GM13976 (cell line): ENCODE measurements around the gene CHI3L1.

Experiments used
- DNase-seq: peaks from one replicate; pipeline ENCODE4 v3.0.0; 2012; ENCODE audit warnings: low spot score
- CTCF ChIP-seq: IDR thresholded peaks from 2 replicates; pipeline ENCODE4 v1.5.1; 2012; ENCODE audit warnings: borderline replicate concordance, mild to moderate bottlenecking; ENCODE audit not compliant: insufficient read depth; ENCODE audit errors: extremely low read depth, missing control alignments, control extremely low read depth
- in situ Hi-C: fragments of 300-500 bp; cut with MboI; formaldehyde crosslinking; loops from one replicate; pipeline ENCODE4 v1.12.0; 2022; ENCODE audit warnings: low sequenced_read_pairs, mixed read lengths, inconsistent platforms; ENCODE audit not compliant: unreplicated experiment

The CHI3L1 gene

GRCh38 chr1:203139976-203140475, 46.5 kb downstream of the CHI3L1 start:
- in situ Hi-C loops, result no loop called here
- no peak for DNase-seq
- TF ChIP-seq CTCF, result no peak

GRCh38 chr1:203138066-203138465, 48.4 kb downstream of the CHI3L1 start:
- DNase-seq, result no peak
- no peak for TF ChIP-seq CTCF
- in situ Hi-C loops, result no loop called here

GRCh38 chr1:203137324-203137723, 49.2 kb downstream of the CHI3L1 start:
- in situ Hi-C loops, result no loop called here
- DNase-seq, result no peak
- no peak for TF ChIP-seq CTCF

- in situ Hi-C loops, result no loop called here
- TF ChIP-seq CTCF, result no peak
- DNase-seq, result no peak
These were observed 50.0 kb downstream of the CHI3L1 start for GRCh38 chr1:203136409-203137042.

GRCh38 chr1:203135636-203136305, 50.7 kb downstream of the CHI3L1 start:
- no peak for TF ChIP-seq CTCF
- no peak for DNase-seq
- in situ Hi-C loops, result no loop called here

- DNase-seq, result no peak
- TF ChIP-seq CTCF, result no peak
- in situ Hi-C loops, result no loop called here
These were observed 52.4 kb downstream of the CHI3L1 start for GRCh38 chr1:203133970-203134725.
